ENCODE data around the gene VSTM2L.
"Not testable (repeated sequence)": the region's sequence is repeated elsewhere in the genome, so short reads cannot be mapped to it uniquely, and the experiment has no call there.

Gene VSTM2L, protein sequence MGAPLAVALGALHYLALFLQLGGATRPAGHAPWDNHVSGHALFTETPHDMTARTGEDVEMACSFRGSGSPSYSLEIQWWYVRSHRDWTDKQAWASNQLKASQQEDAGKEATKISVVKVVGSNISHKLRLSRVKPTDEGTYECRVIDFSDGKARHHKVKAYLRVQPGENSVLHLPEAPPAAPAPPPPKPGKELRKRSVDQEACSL

DNA sequence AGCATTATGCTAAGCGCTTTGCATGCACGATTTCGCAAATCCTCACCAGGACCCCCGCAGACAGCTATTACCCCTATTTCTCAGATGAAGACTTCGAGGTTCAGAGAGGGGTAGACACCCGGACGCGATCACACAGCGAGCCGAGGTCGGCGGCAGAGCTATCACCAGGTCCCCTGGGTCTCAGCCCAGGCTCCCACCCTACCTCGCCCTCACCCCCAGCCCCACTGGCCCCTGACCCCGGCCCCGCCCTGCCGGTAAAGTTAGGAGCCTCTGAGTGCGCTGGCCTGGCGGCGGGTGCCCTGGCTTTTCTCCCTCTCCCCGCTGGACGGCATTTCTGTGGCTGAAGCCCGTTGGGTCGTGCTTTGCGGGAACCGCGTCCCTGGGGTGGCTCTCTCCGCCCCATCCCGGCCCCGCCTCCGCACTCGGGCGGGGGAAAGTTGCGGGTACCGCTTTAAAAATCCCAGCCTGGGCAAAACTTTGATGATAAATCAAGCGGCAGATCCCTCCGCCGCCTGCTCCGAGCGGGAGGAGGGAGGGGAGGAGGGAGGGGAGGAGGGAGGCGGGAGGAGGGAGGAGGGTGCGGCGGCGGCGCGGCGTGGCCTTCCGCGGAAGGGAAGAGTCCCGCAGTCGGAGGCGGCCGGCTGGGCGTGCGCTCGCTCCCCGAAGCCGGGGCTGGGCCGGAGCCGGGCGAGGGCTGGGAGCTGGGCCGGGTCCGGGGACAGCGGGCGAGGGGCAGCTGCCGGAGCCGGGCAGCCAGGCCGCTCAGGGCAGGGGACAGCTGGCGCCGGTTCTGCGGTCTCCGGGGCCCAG is at the start of gene VSTM2L:
VSTM2L (plus strand) TSS at position 624 of the 810 bp plus-strand sequence. CDS start 224 bp downstream, outside the sequence.
- peak; percentile 72 for DNase-seq (ENCODE audit: low read depth)

DNA sequence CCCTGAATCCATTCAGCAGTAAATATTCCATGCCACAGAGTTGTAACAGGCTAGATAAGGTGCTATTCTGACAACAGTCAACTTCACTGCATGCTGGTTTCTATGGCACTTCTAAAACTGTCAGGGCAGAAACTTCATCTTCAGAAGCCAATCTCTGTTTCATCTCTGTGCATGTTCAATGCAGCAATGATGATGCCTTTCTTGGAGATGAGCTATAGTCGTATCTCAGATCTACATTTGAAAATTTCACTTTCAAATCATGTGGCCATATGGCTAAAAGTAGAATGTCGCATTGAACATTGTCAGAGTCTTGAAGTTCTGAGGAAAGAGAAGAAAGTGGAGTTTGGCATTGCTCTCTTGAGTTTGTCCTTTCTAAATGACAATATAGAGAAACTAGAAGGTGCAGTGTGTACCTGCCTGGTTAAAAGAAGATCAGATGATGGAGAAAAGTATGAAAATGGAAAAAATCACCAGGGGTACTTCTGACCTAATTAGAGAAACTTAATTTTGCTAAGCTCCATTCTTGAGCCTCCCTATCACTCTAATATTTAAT is 49.0 kb upstream of the VSTM2L start:
- DNase-seq (ENCODE audit: low read depth): no peak

DNA sequence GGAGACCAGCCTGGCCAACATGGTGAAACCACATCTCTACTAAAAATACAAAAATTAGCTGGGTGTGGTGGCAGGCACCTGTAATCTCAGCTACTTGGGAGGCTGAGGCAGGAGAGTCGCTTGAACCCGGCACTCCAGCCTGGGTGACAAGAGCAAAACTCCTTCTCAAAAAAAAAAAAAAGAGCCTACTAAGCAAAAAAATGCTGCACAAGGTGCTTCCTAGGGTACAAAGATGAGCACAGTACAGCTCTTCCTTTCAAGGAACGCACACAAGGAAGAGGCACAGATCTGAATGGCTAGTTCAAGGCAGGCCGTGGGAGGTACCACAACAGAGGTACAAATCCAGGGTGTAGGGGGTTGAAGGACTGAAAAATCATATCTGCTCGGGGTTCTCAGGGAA is 46.9 kb upstream of the VSTM2L start:
- DNase-seq (ENCODE audit: low read depth): not testable (repeated sequence)

DNA sequence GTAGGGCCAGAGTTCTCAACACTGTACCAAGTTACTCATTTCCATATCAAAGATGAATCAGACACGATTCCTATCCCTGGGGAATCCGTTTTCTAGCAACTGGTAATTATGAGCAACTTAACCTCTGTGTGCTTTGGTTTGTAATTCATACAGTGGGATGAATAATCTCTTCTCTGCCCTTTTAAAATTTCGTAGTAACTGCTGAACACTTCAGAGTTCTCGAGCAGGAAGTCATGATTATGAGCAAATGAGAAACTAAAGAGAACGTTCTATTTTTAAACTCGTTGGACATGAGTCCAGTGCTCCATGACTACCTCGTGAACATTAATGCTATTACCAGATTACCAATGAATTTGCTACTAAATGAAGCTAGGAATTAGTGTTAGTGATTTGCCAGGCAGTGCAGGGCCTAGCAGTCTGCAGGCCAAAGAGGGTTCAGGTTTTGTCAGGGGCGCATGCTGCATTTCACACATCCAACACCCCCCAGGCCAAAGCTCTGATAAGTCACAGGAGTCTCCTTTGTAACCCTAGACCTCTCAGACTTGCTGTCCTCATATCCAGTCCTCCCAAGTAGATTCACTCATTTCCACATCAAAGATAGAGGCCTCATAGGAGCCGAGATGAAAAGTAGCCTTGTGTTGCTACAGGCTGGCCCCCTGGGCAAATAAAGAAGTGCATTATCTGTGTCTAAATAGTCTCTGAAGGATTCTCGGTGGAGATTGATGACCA is 45.8 kb upstream of the VSTM2L start:
- DNase-seq (ENCODE audit: low read depth): peak; percentile 52

DNA sequence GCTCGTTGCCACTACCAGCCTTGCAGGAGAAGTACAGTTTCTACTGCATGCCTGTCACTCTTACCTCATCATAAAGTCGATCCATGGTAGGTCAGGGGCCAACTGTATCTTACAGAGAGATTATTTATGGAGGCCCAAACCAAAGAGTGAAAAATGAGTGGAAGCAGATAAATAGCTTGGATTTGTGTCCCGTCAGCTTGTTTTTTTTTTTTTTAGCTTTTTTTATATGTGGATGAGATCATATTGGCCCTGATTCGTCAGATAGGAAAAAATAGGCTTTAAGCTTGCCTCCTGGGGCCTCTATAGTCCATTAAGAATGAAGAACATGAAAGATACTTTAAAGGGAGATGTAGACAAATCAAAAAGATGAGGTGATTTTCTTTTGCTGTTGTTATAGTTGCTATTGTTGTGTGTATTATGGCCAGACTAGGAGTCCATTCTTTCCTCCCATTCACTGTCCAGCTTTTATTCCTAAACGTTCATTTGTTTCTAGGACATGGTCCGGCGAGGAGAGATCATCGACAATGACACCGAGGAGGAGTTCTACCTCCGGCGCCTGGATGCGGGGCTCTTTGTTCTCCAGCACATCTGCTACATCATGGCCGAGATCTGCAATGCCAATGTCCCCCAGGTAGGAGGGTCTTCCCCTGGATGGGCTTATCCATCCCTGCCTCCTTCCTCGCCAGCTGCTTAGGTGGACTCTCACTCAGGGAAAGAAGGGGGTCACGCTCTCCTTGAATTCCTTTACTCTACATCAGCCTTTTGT is 43.3 kb upstream of the VSTM2L start:
- peak; percentile 15 for DNase-seq (ENCODE audit: low read depth)

DNA sequence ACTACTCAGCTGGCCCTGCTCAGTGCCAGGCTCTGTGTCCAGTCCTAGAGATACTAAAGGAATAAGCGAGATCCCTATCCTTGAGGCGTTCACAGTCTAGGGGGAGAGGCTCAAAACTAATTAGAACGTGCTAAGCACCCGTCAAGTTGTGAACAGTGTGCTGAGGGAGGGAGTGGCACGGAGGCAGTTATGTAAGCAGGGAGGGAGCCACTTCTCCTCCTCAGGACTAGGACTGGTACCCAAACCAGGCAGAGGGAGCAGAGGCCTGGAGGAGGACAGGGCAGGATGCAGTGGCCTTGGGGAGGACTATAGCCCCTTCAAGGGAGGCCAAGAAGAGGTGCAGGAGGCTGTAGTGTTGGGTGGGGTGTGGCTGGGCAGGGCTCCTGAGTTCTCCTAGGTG is 39.6 kb upstream of the VSTM2L start:
- DNase-seq (ENCODE audit: low read depth): no peak

DNA sequence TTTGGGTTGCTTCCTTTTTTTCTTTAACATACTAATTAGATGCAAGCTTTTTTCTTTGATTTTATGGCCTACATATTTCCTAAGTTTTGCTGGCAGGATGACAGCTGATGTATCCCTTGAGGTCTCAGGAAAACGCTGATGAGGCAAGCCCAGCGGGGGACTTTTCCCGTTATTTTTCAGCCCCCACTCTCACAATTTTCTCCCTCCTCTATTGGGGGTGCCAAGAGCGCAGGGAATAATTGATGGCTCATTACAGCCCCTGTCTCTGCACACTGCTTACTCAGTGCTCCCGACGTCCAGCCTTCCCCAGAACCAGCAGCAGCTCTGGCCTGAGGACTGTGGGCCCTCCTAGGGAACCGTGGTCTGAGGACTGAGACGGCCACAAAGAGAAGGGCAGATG is 38.6 kb upstream of the VSTM2L start:
- DNase-seq (ENCODE audit: low read depth): no peak

DNA sequence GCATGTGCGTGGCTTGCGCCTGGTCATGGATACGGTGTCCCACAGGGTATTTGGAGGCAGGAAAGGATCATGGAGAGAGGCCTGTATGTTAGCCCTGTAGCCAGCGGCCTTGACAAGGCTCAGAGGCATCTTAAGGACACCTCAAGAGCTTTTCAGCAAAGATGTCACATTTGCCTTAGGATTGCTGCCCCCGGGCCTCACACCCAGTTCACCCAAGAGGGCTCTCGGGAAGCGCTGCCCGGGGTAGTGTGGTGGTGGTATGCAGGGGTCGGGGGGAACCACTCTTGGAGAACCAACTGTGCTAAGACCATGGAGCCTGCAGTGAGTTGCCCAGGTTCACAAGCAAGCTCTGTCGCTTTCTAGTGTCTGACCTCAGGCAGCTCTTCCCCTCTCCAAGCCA is 36.9 kb upstream of the VSTM2L start:
- no peak for DNase-seq (ENCODE audit: low read depth)

DNA sequence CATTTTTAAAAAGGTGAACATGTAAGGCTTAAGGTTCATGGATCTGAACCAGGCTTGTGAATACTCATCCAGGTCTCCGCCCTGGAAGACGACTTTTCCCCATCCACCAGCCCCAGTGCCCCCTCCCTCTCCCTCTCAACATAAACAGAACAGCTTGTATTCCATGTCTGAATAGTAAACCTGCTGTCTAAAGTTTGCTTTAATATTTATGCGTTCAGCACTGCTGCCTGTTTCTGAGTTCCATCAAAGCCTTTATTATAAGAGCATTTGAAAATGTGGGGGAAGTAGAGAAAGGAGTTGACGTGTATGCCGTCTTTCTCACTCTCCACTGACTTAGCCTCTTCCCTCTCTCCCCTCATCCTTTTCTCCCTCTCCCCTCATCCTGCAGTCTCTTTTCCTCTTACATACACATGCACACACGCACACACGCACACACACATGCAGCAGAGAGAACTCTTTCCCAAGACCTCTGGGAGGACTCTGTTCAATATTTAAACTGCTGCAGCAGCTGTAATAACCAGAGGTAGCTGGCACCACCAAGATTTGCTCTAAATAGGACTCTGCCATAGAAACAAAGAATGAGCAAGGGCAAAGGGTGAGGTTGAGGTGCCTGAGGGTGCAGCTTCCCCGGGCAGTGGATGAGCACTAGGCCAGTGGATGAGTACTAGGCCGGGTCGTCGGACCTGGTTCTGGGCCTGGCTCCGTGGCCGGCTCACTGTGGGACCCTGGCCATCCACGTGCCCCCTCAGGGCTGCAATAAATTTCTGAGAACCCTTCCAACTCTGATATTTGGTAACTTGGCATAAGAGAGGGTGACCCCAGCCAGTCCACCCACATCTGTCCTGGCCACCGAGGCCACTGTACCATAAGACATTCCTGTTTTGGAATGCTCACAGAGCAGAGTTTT is 35.4 kb upstream of the VSTM2L start:
- no peak for DNase-seq (ENCODE audit: low read depth)

DNA sequence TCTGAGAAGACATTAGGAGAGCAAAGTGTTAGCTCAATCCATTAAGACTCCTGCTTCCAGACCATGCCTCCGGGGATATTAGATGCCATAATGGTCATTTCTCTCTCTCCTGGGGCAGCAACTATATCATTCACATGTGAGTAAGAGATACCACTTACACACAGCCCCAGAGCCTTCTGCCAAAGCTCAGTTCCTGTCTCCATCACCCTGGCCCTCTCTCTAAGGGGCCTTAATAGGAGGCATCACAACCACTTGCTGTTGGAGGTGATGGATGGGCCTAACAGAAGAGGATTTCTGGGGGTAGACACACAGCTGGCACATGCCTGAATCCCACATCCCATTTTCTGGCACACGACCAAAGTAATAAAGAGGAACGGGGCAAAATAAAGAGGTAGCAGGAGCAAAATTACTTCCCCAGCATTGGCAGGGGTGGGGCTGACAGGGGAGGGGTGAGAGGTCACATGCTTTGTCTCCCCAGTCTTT is 34.0 kb upstream of the VSTM2L start:
- DNase-seq (ENCODE audit: low read depth): no peak

DNA sequence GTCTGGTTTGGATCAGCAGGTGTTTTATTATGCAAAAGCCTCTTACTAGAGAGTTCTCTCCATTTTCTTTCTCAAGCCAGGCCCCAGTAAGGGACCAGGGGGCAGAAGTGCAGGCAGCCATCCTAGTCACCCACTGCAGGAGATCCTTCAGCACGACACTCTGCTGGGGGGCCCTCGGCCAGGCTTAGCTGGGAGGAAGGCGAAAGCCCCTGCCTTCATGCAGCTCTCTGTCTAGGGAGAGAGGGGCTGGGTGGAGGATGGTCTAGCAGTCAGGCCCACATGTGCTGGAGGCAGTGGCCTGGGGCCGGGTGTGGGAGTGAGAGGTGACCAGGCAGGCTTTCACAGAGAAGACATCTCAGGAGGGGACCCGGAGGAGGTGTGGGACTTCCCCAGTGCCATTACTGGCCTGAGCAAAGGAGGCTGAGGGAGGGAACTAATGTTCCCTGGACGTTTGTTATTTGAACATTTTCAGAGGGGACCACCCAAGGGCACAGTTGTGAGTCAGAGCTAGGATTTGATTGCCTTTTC is 33.5 kb upstream of the VSTM2L start:
- DNase-seq (ENCODE audit: low read depth): no peak

DNA sequence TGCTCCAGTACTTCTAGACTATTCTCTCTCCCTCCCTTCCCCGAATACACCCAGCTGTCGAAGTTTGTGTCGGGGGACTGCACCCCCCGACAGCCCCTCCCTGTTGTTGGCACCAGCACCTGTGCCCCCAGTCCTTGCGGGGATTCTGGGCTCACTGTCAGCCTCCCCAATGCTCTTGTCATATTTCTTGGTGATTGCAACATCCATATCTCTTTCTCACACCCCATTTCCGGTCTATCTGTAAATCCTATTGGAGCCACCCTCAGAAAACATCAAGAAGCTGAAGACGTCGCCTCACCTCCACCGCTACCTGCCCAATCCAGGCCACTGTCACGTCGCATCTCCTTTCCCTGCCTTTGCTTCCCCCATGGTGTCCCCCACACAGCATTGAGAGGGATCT is 32.6 kb upstream of the VSTM2L start:
- DNase-seq (ENCODE audit: low read depth): no peak

DNA sequence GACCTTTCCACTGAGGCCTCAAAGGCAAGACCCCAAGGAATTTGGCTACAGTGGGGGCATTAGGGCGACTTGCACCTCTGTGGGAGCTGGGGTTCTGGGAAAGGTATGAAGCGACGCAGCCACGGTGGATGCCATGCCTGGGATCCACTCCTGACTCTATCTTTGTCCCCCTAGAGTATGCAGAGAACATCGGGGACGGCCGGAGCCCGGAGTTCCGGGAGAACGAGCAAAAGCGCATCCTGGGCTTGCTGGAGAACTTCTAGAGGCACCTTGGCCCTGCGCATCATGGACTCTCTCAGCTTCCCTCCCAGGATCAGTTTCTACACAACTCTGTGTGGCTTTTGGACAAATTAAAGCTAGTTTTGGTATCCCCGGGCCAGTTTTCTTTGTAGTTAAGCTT is 31.2 kb upstream of the VSTM2L start:
- no peak for DNase-seq (ENCODE audit: low read depth)

DNA sequence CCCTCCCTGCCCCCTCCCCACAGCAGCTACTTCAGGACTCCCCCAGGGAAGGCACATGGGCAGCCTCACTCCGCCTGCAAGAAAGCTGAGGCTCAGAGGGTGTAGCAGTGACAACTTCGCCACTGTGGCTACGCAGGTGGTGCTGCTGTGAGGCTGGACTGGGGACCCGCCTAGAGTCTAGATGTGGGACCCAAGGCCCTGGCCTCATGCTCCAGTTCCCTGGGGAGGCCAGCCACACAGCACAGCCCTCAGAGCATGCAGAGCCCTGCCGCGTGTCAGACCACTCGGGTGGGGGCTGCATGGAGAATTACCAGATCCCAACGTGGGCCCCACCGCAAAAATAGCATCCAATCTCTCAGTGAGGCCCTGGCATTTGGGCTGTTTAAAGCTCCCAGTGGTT is 30.8 kb upstream of the VSTM2L start:
- DNase-seq (ENCODE audit: low read depth): no peak

DNA sequence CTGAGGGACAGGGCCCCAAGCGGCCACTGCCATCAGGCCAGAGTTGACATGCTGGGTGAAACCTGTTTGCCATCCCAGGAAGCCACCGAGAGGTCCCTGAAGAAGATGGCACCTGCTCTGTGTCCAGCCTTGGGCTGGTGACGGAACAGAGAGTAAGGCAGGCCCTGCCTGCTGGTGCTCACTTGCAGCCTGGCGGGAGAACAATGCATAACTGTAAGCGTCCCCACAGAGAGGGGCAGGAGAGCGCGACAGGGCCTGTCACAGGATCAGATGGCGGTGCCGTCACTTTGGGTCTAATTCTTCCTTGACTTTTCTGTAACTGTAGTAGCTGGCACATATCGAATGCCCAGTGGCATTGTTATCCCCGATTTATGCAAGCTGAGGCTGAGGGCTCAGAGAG is 29.0 kb upstream of the VSTM2L start:
- DNase-seq (ENCODE audit: low read depth): no peak

DNA sequence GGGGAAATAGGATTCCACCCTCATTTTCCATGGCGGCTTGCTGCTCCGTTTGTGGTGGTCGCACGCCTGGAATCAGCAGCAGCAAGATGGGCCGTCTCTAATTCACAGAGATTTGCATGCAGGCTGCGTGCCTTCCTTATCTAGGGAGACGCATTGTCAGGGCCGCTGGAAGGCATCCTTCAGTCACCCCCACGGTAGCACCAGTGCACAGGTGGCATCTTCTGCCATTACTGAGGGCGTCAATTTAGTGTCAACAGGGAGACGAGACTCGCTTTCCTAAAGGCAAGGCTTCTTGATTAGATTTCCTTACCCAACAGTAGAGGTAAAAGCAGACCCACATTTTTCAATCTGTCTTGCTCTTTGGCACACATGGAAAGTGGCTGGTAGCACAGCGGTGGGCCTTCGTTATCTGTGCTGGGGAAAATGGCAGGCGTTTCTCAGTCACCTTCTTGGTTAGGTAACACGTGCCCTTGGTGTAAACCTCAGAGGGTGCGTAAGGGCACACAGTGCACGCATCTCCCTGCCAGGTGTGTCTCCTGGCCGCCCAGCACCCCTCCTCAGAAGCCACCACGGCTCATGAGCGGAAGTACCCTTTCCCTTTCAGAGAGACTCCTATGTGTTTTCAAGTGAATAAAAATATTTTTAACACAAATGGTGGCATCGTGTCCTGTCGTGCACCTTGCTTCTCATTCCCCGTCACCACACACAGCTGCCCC is 27.3 kb upstream of the VSTM2L start:
- DNase-seq (ENCODE audit: low read depth): no peak

DNA sequence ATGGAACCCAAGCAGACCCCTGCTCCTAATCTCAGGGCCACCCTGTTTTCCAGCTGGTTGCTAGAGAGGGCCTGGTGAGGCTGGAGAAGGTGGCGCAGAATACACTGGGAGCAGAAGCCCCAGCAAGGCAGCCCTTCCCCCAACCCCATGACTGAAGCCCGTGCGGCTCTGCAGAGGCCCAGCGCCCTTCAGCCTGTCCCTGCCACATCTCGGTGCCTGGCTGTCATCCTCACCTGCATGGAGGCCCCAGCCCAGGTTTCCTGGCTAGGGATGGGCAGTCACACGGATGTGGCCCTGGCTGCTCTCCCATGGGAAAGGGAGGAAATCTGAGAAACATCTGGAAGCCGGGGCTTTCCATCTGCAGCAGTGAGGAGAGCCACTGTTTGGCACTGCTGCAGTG is 26.1 kb upstream of the VSTM2L start:
- DNase-seq (ENCODE audit: low read depth): no peak

DNA sequence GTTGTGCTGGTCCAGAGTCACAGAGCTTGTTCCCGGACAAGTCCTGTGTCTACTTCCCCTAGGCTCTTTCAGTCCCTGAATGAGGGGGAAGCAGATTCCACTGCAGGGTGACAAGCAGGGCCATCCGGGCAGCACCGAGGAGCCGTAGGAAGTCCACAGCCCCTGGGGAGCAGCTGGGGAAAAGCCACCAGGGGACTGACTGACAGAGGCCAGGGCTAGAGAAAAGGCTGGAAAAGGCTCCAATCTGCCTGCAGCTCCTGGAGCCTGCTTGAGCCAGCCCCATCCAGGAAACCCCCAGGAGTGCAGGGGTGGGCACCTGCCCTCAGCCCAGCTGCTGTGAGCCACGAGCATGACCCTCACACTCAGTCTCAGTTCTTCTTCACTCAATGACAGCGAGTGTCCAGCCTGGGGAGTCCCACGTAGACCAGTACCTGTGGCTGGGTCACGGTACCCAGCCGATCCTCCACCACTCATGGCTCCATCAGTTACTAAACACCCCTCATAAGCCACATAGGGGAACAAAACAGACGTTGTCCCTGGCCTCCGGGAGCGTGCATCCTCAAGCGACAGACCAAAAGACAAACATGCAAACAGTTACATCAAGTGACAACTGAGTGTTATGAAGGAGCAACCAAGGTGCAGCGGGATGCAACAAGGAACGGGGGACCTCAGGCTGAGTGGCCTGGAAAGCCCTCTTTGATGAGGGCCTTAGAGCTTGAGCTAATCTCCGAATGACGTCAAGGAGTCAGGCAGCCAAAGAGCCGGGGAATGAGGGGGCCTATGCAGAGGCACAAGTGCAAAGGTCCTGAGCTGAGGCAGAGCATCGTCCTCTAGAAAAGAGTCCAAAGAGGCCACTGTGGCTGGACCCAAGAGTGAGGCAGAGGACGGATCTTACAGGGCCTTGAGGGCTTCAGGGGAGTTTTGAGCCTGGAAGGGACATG is 24.8 kb upstream of the VSTM2L start:
- DNase-seq (ENCODE audit: low read depth): no peak
